Measurements from ENCODE around the gene TMEM247.

TMEM247 gene

GRCh38 chr2:46435796-46436360, 43.5 kb upstream of the TMEM247 start:
- no peak for ATAC-seq (ENCODE audit: insufficient read depth, low read depth)
- no peak for TF ChIP-seq EZH2 (IDR thresholded peaks at IDR 0.05; ENCODE audit: borderline replicate concordance, low read depth, low read length, severe bottlenecking)
- TF ChIP-seq CTCF (IDR thresholded peaks at IDR 0.05; ENCODE audit: borderline replicate concordance, extremely low read depth, low read length, poor library complexity, severe bottlenecking): no peak
- Histone ChIP-seq H2AFZ (ENCODE audit: low read depth, low read length) (no peak overlapping the region), H4K20me1 (ENCODE audit: insufficient read depth, low read length) (no peaks in the 10 kb centered on the region), H3K27me3 (ENCODE audit: insufficient read depth, low read length, poor library complexity) (no peaks in the 10 kb centered on the region), H3K4me3 (ENCODE audit: low read depth in 1 of 2, low read length in 2 of 2) (no peak overlapping the region), H3K4me2 (ENCODE audit: insufficient read depth, low read length) (no peak overlapping the region), H3K27ac (ENCODE audit: low read length) (no peak overlapping the region), H3K9me3 (ENCODE audit: insufficient read depth, low read length, severe bottlenecking) (no peaks in the 10 kb centered on the region), H3K36me3 (ENCODE audit: insufficient read depth, low read length) (no peaks in the 10 kb centered on the region), H3K4me1 (ENCODE audit: insufficient read depth, low read length) (peaks cover 36% of the 10 kb centered on the region), H3K79me2 (ENCODE audit: insufficient read depth, low read length) (no peaks in the 10 kb centered on the region), H3K9ac (ENCODE audit: low read depth, low read length) (no peak overlapping the region)
- DNase-seq: no peak

- no peaks in the 10 kb centered on the region for H3K9me3 ChIP-seq (ENCODE audit: insufficient read depth, low read length, severe bottlenecking)
- H3K4me3 ChIP-seq (ENCODE audit: low read depth in 1 of 2, low read length in 2 of 2): no peak overlapping the region
- H3K27ac ChIP-seq (ENCODE audit: low read length): no peak overlapping the region
- DNase-seq (no peak), ATAC-seq (ENCODE audit: insufficient read depth, low read depth) (no peak)
- no peaks in the 10 kb centered on the region for H3K27me3 ChIP-seq (ENCODE audit: insufficient read depth, low read length, poor library complexity)
- H3K4me2 ChIP-seq (ENCODE audit: insufficient read depth, low read length): no peak overlapping the region
- H3K9ac ChIP-seq (ENCODE audit: low read depth, low read length): no peak overlapping the region
- no peaks in the 10 kb centered on the region for H3K36me3 ChIP-seq (ENCODE audit: insufficient read depth, low read length)
- H3K79me2 ChIP-seq (ENCODE audit: insufficient read depth, low read length): no peaks in the 10 kb centered on the region
- peaks cover 27% of the 10 kb centered on the region for H3K4me1 ChIP-seq (ENCODE audit: insufficient read depth, low read length)
- TF ChIP-seq EZH2 (IDR thresholded peaks at IDR 0.05; ENCODE audit: borderline replicate concordance, low read depth, low read length, severe bottlenecking) (no peak), CTCF (IDR thresholded peaks at IDR 0.05; ENCODE audit: borderline replicate concordance, extremely low read depth, low read length, poor library complexity, severe bottlenecking) (no peak)
- no peak overlapping the region for H2AFZ ChIP-seq (ENCODE audit: low read depth, low read length)
- H4K20me1 ChIP-seq (ENCODE audit: insufficient read depth, low read length): no peaks in the 10 kb centered on the region
These were observed 42.6 kb upstream of the TMEM247 start for GRCh38 chr2:46436800-46437199.

- Histone ChIP-seq H3K27ac (ENCODE audit: low read length) (no peak overlapping the region), H3K9me3 (ENCODE audit: insufficient read depth, low read length, severe bottlenecking) (no peaks in the 10 kb centered on the region), H3K36me3 (ENCODE audit: insufficient read depth, low read length) (no peaks in the 10 kb centered on the region), H3K27me3 (ENCODE audit: insufficient read depth, low read length, poor library complexity) (no peaks in the 10 kb centered on the region), H3K4me3 (ENCODE audit: low read depth in 1 of 2, low read length in 2 of 2) (no peak overlapping the region), H3K79me2 (ENCODE audit: insufficient read depth, low read length) (no peaks in the 10 kb centered on the region), H4K20me1 (ENCODE audit: insufficient read depth, low read length) (no peaks in the 10 kb centered on the region), H3K4me2 (ENCODE audit: insufficient read depth, low read length) (no peak overlapping the region), H3K4me1 (ENCODE audit: insufficient read depth, low read length) (peaks cover 25% of the 10 kb centered on the region), H3K9ac (ENCODE audit: low read depth, low read length) (no peak overlapping the region), H2AFZ (ENCODE audit: low read depth, low read length) (no peak overlapping the region)
- no peak for DNase-seq
- no peak for TF ChIP-seq CTCF (IDR thresholded peaks at IDR 0.05; ENCODE audit: borderline replicate concordance, extremely low read depth, low read length, poor library complexity, severe bottlenecking)
- no peak for ATAC-seq (ENCODE audit: insufficient read depth, low read depth)
These were observed 41.3 kb upstream of the TMEM247 start for GRCh38 chr2:46438102-46438501.

- no peak for TF ChIP-seq CTCF (IDR thresholded peaks at IDR 0.05; ENCODE audit: borderline replicate concordance, extremely low read depth, low read length, poor library complexity, severe bottlenecking)
- TF ChIP-seq EZH2 (IDR thresholded peaks at IDR 0.05; ENCODE audit: borderline replicate concordance, low read depth, low read length, severe bottlenecking): no peak
- H3K27me3 ChIP-seq (ENCODE audit: insufficient read depth, low read length, poor library complexity): no peaks in the 10 kb centered on the region
- no peak for ATAC-seq (ENCODE audit: insufficient read depth, low read depth)
- H3K4me2 ChIP-seq (ENCODE audit: insufficient read depth, low read length): no peak overlapping the region
- no peaks in the 10 kb centered on the region for H3K9me3 ChIP-seq (ENCODE audit: insufficient read depth, low read length, severe bottlenecking)
- no peak overlapping the region for H3K4me3 ChIP-seq (ENCODE audit: low read depth in 1 of 2, low read length in 2 of 2)
- no peak overlapping the region for H3K27ac ChIP-seq (ENCODE audit: low read length)
- H3K9ac ChIP-seq (ENCODE audit: low read depth, low read length): no peak overlapping the region
- H3K4me1 ChIP-seq (ENCODE audit: insufficient read depth, low read length): peaks cover 25% of the 10 kb centered on the region
- DNase-seq: no peak
- no peak overlapping the region for H2AFZ ChIP-seq (ENCODE audit: low read depth, low read length)
- H3K36me3 ChIP-seq (ENCODE audit: insufficient read depth, low read length): no peaks in the 10 kb centered on the region
- no peaks in the 10 kb centered on the region for H3K79me2 ChIP-seq (ENCODE audit: insufficient read depth, low read length)
- no peaks in the 10 kb centered on the region for H4K20me1 ChIP-seq (ENCODE audit: insufficient read depth, low read length)
These were observed 40.6 kb upstream of the TMEM247 start for GRCh38 chr2:46438794-46439193.
